GM18873 (cell line): ENCODE data around the gene TGM1.
A peak's percentile ranks its signal among the peaks of the same experiment; 100 is the strongest.
"Not testable (repeated sequence)": the region's sequence is repeated elsewhere in the genome, so short reads cannot be mapped to it uniquely, and the experiment has no call there.

Source experiments
- ATAC-seq: cut with Tn5 transposase; IDR thresholded peaks from one replicate; pipeline ENCODE4 v1.9.1; 2021; ENCODE audit warnings: mild to moderate bottlenecking, moderate library complexity, moderate number of reproducible peaks; ENCODE audit not compliant: unreplicated experiment, low FRiP score

TGM1 gene

DNA sequence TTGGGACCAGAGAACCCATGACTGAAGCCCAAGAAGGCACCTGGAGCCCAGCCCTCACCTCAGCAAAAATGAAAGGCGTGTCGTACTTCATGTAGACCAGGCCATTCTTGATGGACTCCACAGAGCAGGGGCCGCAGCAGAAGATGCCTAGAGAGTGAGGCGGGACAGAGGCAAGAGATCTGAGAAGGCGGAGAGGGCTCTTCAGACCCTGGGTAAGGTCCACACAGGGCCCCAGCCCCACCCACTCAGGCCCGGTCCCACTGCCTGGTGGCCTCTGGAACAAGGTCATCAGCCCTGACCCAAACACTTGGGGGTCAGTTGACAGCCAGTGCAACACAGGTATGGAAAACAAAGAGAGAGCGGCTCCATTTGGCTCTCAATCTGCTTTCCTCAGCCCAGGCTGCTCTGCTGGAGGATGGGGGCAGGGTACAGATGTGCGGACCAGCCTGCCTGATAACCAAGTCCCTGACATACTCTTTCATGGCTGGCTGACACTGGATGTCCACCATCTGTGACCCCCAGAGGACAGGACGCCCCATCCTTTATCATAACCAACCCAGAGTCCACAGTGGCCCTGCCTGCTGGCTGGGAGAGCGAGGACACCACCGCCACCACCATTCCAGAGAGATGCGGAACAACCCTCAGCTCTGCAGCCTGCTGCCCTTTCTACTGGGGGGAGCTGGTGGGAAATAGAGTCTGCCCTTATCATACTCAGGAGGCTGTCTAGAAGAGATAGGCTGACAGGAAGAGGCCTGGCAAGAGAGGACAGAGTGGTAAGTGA is 6.9 kb downstream of the TGM1 start:
- no peak for ATAC-seq

DNA sequence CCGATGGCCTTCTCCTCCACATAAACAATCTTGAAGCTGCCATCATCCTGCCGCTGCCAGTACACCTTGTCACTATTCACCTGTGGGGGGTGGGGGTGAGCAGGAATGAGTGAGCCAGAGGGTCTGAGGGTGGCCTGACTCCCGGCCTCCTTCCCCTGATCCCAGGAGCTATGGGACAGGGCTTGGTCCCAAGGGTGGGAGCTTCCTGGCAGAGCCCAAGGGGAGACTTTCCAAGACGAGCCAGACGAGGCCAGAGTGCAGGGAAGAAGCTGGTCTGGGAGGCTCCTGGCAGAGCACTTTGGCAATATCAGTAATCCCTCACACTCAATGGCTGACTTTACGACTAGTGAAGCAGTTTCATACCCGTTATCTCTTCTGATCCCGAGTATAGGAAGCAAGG is 7.5 kb downstream of the TGM1 start:
- ATAC-seq: no peak

DNA sequence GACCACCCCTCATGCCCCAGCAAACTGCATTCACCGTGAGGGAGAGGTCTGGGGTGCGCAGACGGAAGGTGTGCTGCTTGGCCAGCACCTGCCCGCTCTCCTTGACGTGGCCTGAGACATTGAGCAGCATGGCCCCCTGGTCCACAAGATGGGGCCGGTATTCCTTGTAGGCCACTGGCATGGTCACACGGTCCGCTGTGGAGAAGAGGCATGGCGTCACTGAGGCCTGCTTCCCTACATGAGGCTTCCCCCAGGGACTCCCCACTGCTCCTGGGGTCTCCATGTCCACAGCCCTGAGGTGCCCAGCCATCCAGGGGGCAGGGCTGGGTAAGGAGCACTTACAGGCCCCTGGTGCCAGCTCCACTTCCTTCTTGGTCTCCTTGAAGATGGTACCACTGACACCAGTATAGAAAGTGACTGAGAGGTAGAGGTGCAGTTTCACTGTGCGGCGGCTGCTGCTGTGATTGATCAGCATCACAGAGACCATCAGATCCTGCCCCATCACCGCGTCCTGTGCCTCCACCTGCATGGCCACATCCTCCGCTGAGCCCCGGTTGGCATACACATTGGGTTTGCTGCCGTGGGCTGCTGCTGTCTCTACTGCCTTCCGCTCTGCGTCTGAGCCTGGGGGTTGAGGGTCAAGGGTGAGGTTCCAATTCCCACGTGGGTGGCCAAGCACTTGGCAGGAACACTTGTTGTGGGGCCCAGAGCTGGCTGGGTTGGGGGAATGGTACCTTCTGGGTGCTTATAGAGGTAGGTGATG is 8.2 kb downstream of the TGM1 start:
- no peak for ATAC-seq

DNA sequence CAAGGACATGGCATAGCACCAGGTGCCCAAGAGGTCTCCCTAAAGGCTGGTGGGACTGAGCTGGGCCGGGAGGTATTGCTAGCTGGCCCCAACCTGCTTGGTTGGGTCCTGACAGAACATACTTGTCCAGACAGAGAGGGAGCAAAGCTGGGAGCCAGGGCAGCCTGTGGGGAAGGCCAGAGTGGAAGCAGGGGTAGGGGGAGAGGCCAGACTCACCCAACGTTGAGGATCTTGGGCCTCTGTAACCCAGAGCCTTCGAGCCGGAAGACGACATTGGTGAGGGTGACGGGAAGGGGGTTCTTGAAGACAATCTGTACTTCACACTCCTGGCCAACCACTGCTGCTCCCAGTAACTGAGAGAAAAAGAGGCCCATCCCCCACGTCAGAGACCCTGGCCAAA is 9.0 kb downstream of the TGM1 start:
- ATAC-seq: no peak

DNA sequence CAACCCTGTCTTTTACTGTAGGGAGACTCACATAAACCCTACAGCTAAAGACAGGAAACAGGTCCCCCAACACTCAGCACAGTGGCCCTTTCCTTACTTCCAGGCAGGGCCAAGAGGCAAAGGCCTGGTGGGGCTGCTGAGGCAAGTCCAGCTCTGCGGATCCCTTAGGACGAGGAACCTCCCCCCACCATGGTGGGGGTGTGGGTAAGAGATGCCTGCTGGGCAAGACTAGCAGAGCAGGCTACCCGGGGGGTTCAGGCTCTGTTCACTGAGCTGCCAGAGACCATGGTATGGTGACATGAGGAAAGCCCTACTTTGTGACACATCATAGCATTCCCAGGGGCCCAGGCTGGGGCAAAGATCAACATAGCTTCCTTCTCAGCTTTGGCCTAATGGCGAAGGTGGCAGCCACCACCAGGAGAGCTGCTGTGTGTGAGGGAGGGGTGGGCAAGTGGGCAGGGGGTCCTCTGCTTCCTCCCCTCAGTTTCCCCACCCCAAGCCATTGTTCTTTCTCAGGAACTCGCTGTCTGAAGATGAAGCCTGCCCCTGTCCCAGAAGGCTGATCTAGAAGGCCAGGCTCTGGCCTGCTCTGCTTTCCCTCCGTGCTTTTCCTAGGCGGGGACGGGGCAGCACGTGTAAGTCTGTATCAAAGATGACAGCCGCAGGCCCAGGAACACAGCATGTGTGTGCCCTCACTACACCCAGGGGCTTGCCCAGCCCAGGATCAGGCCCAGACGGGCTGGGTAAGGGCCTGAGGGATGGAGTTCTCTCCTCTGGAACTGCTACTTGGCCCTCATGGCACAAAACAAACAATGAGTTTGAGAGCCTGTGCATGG is 10.5 kb downstream of the TGM1 start:
- no peak for ATAC-seq

DNA sequence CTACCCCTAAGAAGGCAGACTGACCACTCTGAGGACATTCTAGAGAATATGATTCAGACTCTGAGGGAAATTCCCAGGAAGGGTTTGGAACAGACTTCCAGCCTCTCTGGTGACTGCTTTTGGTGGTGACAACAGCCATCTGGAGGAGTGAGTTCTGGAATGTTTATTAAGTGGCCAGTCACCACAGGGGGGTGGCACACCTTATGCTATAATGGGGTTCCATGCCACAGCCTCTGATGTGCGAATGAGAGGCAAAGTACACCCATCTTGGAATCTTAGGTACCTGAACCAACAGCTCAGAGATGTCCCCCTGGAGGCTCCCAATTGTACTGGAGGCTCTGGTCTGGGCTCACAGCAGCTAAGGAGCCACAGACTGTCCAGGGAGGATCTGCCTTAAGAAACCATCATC is 11.1 kb downstream of the TGM1 start:
- ATAC-seq: no peak

DNA sequence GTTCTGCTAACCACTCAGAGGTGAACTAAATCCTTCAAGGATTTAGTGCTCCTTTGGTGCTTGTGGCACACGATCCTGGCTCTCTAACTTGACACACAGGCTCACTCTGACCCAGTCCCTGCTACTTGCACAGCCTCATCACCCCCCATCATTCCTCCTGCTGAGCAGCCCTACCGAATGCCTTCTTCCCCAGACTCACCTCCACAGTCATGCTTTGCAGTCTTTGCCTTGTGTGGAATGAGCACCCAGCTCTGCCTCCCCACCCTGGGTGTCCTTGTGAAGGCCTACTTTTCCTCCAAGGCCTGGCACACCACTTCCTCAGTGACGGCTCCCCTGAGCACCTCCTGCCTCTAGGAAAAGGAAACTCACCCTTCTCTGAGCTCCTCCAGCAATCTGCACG is 12.6 kb downstream of the TGM1 start:
- no peak for ATAC-seq

DNA sequence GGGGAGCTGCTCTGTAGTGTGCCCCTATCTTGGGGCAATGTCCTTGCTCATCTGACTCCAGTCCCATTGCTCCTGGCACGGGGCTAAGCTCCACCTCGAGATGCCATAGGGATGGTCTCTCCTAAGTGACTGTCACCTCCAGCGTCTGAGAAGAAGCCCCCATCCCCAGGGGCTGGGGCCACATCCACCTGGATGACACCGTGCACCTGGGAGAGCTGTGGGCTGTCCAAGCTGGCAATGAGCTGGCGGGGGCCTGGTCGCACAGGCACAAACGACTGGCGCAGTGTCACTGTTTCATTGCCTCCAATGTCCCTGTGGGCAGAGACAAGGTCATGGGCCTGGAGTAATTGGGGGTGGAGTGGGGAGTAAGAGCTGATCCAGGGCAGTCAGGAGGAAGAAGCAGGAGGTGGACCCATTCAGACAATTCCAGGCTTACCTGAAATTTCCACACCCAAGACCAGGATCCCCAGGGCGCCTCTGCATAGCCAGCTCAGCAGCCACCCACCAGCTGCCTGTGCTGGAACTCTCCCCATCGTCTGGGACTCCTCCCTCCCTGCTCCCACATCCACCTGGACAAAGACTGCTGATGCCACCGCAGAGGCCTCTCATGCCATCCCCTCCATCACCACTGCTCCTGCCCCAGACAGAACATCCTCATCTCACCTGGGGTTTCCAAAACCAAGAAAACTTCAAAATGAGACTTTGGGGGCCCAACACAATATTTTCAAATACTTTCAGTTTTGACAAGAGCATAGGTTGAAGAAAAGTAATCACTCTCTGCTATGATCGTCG is 13.6 kb downstream of the TGM1 start:
- no peak for ATAC-seq

DNA sequence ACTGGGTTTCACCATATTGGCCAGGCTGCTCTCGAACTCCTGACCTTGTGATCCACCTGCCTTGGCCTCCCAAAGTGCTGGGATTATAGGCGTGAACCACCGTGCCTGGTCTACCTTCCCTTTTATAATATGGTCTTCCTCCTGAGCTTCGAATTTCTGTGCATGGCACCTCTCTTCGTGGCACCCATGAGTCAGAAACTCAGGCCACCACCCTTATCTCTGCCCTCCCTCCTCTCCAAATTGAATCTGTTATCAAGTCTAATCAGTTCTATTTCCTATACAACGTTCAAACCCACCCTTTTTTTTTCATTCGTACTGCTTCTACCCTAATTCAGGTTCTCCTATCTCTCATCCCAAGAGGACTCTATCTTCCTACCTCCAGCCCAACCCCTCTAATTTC is 15.6 kb downstream of the TGM1 start:
- no peak for ATAC-seq

DNA sequence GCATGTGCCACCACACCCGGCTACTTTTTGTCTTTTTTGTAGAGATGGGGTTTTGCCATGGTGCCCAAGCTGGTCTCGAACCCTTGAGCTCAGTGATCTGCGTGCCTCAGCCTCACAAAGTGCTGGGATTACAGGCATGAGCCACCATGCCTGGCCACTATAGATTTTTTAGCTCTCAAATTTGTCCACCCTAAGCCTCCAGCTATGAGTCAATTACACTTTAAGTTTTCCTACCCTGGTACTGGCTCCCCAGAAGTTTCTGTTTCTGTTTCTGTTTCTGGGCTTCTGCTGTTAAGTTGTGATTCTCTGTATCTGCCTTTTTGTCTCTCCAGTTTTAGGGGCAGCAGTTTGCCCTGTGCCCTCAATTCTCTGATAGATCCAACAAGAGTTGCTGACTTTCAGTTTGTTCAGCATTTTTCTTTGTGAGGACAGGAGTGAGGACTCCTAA is 16.2 kb downstream of the TGM1 start:
- no peak for ATAC-seq

DNA sequence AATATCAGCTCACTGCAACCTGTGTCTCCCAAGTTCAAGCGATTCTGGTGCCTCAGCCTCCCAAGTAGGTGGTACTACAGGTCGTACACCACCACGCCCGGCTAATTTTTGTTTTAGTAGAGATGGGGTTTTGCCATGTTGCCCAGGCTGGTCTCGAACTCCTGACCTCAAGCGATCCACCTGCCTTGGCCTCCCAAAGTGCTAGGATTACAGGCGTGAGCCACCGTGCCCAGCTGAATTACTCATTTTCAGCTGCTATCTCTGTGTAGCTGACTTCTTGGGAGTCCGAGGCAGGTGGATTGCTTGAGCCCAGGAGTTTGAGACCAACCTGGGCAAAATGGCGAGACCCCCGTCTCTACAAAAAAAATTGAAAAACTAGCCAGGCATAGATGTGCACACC is 17.6 kb downstream of the TGM1 start:
- not testable (repeated sequence) for ATAC-seq

DNA sequence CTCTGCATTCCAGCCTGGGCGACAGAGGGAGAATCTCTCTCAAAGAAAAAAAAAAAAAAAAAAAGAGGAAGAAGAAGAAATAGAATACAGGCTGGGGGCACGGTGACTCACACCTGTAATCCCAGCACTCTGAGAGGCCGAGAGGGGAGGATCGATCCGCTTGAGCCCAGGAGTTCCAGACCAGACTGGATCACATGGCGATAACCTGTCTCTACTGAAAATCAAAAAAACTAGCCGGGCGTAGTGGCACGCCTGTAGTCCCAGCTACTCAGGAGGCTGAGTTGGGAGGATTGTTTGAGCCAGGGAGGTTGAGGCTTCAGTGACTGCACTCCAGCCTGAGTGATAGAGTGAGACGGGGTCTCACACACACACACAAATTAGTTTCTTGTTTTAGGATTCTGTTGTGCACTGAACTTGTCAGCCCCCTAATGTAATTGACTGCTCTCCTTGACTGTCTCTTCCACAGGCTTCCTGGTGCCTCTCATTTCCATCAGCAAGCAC is 19.6 kb downstream of the TGM1 start:
- ATAC-seq: no peak

DNA sequence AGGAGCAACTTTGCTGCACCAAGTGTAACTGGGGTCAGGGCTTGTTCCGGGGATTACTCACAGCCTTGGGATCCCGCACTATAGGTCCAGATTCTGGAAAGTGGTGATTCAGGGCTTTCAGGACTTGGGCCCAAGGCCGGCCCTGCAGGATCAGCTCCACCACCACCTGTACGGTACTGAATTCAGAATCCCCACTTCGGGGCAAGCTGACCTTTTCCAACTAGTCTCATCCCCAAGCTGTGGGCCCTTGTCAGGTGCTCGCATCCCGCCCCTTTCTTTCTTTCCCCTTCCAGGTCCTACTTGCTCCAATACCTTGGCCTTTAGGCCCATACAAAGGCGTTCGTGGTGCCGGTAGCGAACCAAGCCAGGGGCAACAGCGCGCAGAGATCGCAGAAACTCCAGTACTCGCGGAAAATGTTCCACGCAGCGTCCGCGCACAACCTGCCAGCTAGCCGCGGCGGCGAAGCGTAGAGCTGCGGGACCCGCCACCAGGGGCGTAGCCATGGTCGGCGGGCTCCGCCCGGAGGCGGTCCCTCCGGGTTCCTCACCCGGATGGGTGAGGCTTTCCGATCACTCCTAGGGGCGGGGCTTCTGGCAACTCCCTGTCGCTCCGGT is 21.0 kb downstream of the TGM1 start:
- ATAC-seq: peak; percentile 52

DNA sequence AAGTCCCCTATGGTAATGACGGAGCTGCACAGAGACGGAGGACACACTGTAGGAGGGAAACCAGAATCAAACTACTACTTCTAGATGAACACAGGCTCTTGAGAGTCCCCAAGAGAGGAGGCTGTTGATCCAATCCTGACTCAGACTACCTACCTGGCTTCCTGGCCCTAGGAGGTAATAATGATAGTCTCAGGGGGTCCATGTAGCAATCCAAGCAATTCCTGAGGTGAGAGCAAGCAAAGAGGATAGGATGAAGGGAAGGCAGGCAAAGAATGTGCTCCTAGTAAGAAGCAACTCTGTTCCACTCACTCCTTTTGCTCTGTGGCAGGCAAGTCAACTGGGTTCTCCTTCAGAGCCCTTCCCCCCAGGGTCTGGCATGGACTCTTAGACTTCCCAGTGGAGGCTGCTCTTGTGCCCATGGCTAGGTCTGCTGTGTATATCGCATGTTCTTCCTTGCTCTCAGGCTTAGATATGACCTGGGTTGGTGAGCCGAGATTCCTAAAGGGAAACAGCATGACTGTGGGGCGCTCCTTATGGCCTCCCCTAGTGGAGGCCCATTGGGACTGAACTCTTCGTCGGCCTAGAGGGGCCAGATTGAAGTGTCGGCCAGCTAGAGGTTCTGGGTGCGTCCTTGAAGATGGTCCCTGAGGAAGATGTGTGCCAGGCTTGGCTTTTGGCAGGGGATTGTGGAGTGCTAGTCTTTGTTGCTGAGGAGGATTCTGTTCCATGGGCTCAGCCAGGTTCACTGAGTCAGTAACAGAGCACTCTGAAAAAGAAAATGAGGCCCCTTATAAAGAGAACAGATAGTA is 22.7 kb downstream of the TGM1 start:
- ATAC-seq: no peak

DNA sequence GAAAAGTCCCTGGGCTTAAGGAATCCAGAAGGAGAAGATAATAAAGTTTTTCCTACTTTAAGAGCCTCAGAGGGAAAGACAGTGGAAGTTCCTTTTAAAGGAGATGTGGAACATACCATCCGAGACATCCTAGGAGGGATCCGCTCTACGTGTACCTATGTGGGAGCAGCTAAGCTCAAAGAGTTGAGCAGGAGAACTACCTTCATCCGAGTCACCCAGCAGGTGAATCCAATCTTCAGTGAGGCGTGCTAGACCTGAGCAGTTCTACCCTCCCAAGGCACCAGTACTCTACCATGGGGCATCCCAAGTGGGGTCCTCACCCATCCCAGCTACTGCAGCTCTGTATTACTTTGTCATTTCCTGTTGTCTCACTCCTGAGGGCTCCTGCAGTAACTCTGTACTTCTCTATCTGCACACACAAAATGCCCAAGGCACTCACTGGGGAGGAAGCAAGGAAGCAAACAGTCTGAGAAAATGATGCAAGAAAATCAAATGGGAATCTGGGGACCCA is 24.4 kb downstream of the TGM1 start:
- ATAC-seq: no peak

DNA sequence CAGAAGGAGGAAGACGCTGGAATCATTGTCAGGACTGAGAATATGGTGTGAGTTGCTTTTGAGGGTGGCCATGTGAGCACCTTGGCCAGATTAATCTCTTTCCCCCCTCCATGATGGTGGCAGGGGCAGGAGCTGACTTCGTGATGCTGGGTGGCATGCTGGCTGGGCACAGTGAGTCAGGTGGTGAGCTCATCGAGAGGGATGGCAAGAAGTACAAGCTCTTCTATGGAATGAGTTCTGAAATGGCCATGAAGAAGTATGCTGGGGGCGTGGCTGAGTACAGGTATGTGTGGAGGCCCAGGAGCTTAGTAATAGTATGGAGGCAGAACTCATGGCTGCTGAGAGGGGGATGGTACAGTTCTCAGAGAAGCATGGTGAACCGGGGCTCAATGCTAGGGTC is 24.9 kb downstream of the TGM1 start:
- ATAC-seq: no peak

DNA sequence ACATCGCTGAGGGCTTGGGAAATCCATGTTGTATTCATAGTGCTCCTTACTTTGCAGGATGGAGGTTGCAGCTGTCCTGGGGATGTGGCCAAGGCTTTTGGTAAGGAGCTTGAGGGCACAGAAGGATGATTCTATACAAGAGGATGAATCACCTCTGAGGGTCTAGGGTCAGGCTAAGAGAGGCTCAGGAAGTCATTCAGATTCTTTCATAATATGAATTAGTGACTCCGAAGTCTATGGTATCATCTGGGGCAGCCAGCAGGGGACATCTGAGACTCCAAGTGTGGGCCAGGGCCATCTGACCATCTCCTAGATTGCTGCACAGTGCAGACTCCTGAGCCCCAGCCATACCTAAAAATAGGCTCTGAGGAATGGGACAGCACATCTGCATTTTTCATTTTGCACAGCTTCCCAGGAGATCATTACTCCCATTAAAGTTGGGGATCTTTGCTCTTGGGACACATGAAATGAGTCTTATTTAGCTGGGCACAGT is 25.5 kb downstream of the TGM1 start:
- ATAC-seq: no peak

DNA sequence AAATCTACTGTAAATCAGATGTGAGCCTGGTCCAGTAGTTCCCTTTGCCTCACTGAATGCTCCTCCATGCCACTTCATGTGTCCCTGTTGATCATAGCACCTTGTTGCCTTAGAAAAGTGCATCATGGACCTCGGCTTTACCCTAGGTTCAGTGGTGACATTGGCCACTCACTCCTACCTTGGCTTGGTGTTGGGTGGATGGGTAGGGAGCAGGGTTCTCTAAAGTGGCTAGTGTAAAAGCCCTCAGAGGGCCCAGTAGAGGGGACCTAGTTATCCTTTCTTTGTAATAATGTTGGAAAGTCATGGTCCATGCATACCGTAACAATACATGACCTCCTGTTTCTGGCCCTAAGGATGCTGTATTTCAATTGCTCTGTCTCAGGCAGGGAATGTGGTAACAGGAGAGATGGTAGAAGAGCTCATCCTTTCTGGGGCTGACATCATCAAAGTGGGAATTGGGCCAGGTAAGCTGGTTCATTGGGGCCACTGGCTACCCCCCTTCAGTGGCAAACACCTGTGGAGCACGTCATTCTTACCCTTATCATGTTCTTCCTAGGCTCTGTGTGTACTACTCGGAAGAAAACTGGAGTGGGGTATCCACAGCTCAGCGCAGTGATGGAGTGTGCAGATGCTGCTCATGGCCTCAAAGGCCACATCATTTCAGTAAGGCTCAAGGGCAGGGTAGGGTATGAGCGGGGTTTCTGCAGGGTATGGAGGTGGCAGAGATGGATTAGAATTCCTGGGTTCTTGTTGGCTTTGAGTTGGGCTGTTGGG is 26.1 kb downstream of the TGM1 start:
- no peak for ATAC-seq
